Measurements from ENCODE around the gene EPB41L2.

- TF ChIP-seq CTCF (IDR thresholded peaks at IDR 0.05; ENCODE audit: insufficient read depth, low read depth, low read length) (no peak), EZH2 (IDR thresholded peaks at IDR 0.05; ENCODE audit: insufficient read depth, low read length) (no peak)
These were observed 119.3 kb downstream of the EPB41L2 start for GRCh38 chr6:130943738-130944137.
